GM23338 (cell line): ENCODE results near the gene RPUSD1. TPM values are rescaled to one million over a fixed set of nuclear protein-coding genes. Genes with fewer than 3 reads are reported as not detected.

Experiments used
- ATAC-seq: fragments of 200-7000 bp; cut with Tn5 transposase; 3 replicates; pipeline ENCODE4 v1.9.1; 2020
- DNase-seq: peaks from one replicate; pipeline ENCODE4 v3.0.0-alpha.2; 2015; ENCODE audit warnings: low spot score
- H2AFZ ChIP-seq: fragments of 200-600 bp; sonication (generic); 2 replicates; pipeline ENCODE4 v1.8.0; 2016; ENCODE audit warnings: antibody characterized with exemption, mild to moderate bottlenecking, moderate library complexity
- H3F3A ChIP-seq: fragments of 200-600 bp; sonication (generic); replicated peaks from 2 replicates; pipeline ENCODE4 v1.8.0; 2017; ENCODE audit warnings: antibody characterized with exemption, mixed run types, low read depth
- H3K27ac ChIP-seq: fragments of 200-600 bp; sonication (generic); 2 replicates; pipeline ENCODE4 v1.6.1; 2016; ENCODE audit warnings: low read depth
- H3K27me3 ChIP-seq: fragments of 200-600 bp; sonication (generic); 2 replicates; pipeline ENCODE4 v1.8.0; 2016; ENCODE audit warnings: mild to moderate bottlenecking, mixed run types, moderate library complexity; ENCODE audit not compliant: insufficient read depth
- H3K36me3 ChIP-seq: fragments of 200-600 bp; sonication (generic); 2 replicates; pipeline ENCODE4 v1.8.0; 2016; ENCODE audit warnings: mild to moderate bottlenecking; ENCODE audit not compliant: insufficient read depth
- H3K4me1 ChIP-seq: fragments of 200-600 bp; sonication (generic); 2 replicates; pipeline ENCODE4 v1.8.0; 2016; ENCODE audit warnings: mild to moderate bottlenecking, moderate library complexity; ENCODE audit not compliant: insufficient read depth
- H3K4me2 ChIP-seq: fragments of 200-600 bp; sonication (generic); 2 replicates; pipeline ENCODE4 v1.7.1; 2017; ENCODE audit warnings: mixed run types
- H3K4me3 ChIP-seq: fragments of 200-600 bp; sonication (generic); 2 replicates; pipeline ENCODE4 v1.6.1; 2016; ENCODE audit warnings: mixed run types
- H3K79me2 ChIP-seq: fragments of 200-600 bp; sonication (generic); replicated peaks from 2 replicates; pipeline ENCODE4 v1.8.0; 2017; ENCODE audit warnings: mild to moderate bottlenecking; ENCODE audit not compliant: insufficient read depth
- H3K9me2 ChIP-seq: fragments of 200-600 bp; sonication (generic); 2 replicates; pipeline ENCODE4 v1.8.0; 2017; ENCODE audit not compliant: insufficient read depth
- H4K20me1 ChIP-seq: fragments of 200-600 bp; sonication (generic); replicated peaks from 2 replicates; pipeline ENCODE4 v1.8.0; 2017; ENCODE audit warnings: mild to moderate bottlenecking; ENCODE audit not compliant: insufficient read depth
- H3K27ac Mint-ChIP-seq: 2 replicates; pipeline ENCODE4 v1.8.0; 2020; ENCODE audit warnings: inconsistent platforms, mild to moderate bottlenecking, moderate library complexity, mixed read lengths
- H3K27me3 Mint-ChIP-seq: 3 replicates; pipeline ENCODE4 v1.8.0; 2022; ENCODE audit warnings: low read depth, mild to moderate bottlenecking, moderate library complexity, mixed read lengths, inconsistent platforms; ENCODE audit not compliant: insufficient read depth, poor library complexity
- H3K36me3 Mint-ChIP-seq: 3 replicates; pipeline ENCODE4 v1.8.0; 2021; ENCODE audit warnings: low read depth, mild to moderate bottlenecking, inconsistent platforms, moderate library complexity, mixed read lengths
- H3K4me1 Mint-ChIP-seq: 3 replicates; pipeline ENCODE4 v1.8.0; 2020; ENCODE audit warnings: mild to moderate bottlenecking, inconsistent platforms, mixed read lengths
- H3K4me3 Mint-ChIP-seq: 3 replicates; pipeline ENCODE4 v1.8.0; 2021; ENCODE audit warnings: moderate library complexity, mild to moderate bottlenecking, inconsistent platforms, mixed read lengths
- H3K9me3 Mint-ChIP-seq: 3 replicates; pipeline ENCODE4 v1.8.0; 2020; ENCODE audit warnings: moderate library complexity, mild to moderate bottlenecking, inconsistent platforms, mixed read lengths
- CREB1 ChIP-seq: fragments of 250-450 bp; sonication (Bioruptor Pico); IDR thresholded peaks from 2 replicates; pipeline ENCODE4 v1.5.0; 2020; ENCODE audit warnings: low read depth, mild to moderate bottlenecking, moderate library complexity
- EZH2 ChIP-seq: fragments of 200-600 bp; sonication (generic); IDR thresholded peaks from one replicate; pipeline ENCODE4 v1.8.0; 2017; ENCODE audit warnings: antibody characterized with exemption, mild to moderate bottlenecking, low read depth; ENCODE audit not compliant: unreplicated experiment
- EZH2phosphoT487 ChIP-seq: fragments of 200-600 bp; sonication (generic); IDR thresholded peaks from one replicate; pipeline ENCODE4 v1.8.1; 2018; ENCODE audit warnings: antibody characterized with exemption; ENCODE audit not compliant: unreplicated experiment
- JUNB ChIP-seq: IDR thresholded peaks from one replicate; pipeline ENCODE4 v1.6.1; 2016; ENCODE audit warnings: antibody characterized with exemption; ENCODE audit not compliant: unreplicated experiment
- NANOG ChIP-seq: IDR thresholded peaks from 2 replicates; pipeline ENCODE4 v1.6.1; 2016; ENCODE audit warnings: antibody characterized with exemption, borderline replicate concordance
- POLR2AphosphoS5 ChIP-seq: IDR thresholded peaks from 2 replicates; pipeline ENCODE4 v1.6.1; 2016; ENCODE audit warnings: antibody characterized with exemption, low read depth
- STAT1 ChIP-seq: IDR thresholded peaks from one replicate; pipeline ENCODE4 v1.6.1; 2016; ENCODE audit warnings: antibody characterized with exemption; ENCODE audit not compliant: unreplicated experiment
- ZNF114 ChIP-seq: fragments of 250-450 bp; sonication (Bioruptor Pico); IDR thresholded peaks from 2 replicates; pipeline ENCODE4 v1.5.0; 2020; ENCODE audit warnings: mild to moderate bottlenecking, moderate library complexity
- ZNF331 ChIP-seq: fragments of 250-450 bp; sonication (Bioruptor Pico); IDR thresholded peaks from 2 replicates; pipeline ENCODE4 v1.5.0; 2020; ENCODE audit warnings: low read depth, mild to moderate bottlenecking, moderate library complexity
- polyA plus RNA-seq: library from polyadenylated mRNA; unstranded; fragments of >200 nt; fragmentation: Nextera tagmentation; extraction: Ambion mirVana; gene quantifications from 2 replicates; pipeline ENCODE4 v1.2.1, GENCODE V29; 2016
- total RNA-seq: library from RNA; depleted of rRNA; stranded (reverse); fragments of >200 nt; shearing (Covaris generic); gene quantifications from 2 replicates; pipeline ENCODE4 v1.2.3, GENCODE V29; 2014
- TF ChIP-seq, protein P1 (sequence below): IDR thresholded peaks from one replicate; pipeline ENCODE4 v1.6.1; 2018; ENCODE audit warnings: antibody characterized with exemption; ENCODE audit not compliant: unreplicated experiment
- TF ChIP-seq, protein P2 (sequence below): IDR thresholded peaks from 2 replicates; pipeline ENCODE4 v1.6.1; 2016; ENCODE audit warnings: antibody characterized with exemption
- TF ChIP-seq, protein P3 (sequence below), 2 experiments: fragments of 200-600 bp in 1 of 2; sonication (generic) in 1 of 2; conservative IDR thresholded peaks; 2 replicates each; pipeline versions ENCODE4 v1.5.1 to v1.6.1; 2016 to 2017; ENCODE audit warnings: antibody characterized with exemption in 2 of 2, low read depth in 2 of 2, mild to moderate bottlenecking in 2 of 2, moderate library complexity in 1 of 2
- TF ChIP-seq, protein P4 (sequence below): fragments of 250-450 bp; sonication (Bioruptor Pico); IDR thresholded peaks from 2 replicates; pipeline ENCODE4 v1.5.0; 2020; ENCODE audit warnings: mild to moderate bottlenecking, moderate library complexity

RPUSD1 gene
- total and polyA plus RNA-seq, 2 experiments from 2014 or later = 19.1 to 79.5 TPM

DNA sequence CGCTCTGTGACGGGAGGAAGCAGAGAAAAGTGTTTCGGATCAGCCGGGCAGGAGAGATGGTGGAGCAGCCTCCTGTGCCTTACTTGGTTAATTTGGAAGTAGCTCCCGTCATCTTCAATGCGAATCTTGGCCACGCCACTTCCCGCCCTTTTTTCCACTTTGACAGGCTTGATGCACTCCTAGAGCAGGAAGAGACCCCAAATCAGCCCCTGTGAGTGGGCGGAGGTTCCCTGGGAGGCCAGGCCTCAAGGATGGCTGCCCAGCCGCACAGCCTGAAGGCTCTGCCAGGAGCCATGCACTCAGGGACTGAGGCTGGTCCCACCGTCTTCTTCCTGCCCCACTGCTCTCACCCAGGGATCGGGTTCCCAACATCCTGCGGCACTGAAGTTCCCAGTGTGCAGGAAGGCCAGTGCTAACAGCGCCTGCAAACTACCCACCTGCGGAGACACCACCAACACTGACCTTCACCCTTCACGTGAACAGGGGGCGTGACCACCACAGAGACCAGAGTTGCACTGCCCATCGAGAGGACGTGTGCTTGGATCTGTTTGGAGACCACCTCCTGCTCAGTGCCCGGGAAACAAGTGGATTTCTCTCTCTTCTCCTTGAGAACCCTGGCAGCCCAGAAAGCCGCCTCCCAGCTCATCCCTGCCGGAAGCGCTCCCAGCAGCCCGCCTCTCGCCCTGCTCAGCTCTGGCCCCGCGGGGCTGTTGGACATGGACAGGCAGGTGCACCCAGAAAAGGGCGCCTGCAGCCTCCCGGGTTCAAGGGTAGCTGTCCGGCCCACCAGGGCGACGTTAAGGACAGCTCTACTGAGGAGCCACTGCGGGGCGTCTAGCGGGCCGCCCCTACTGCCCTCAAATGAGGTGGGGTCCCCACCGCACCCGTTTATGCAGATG lies 48.4 kb downstream of the RPUSD1 start:
- Histone ChIP-seq H3K27me3 (no peaks in the 10 kb centered on the region), H3K9me2 (no peaks in the 10 kb centered on the region), H2AFZ (no peak overlapping the region; the same call in 1 of the 2 replicates), H3K79me2 (no peaks in the 10 kb centered on the region), H3K4me3 (peak overlapping the region; percentile 96), H3K4me2 (peak overlapping the region; percentile 95), H3F3A (0 out of 2 replicates have a peak, but pooled peaks cover 6% of the 10 kb centered on the region), H3K36me3 (no peaks in the 10 kb centered on the region; the same call in 1 of the 2 replicates), H4K20me1 (no peaks in the 10 kb centered on the region), H3K4me1 (no peaks in the 10 kb centered on the region; the same call in 1 of the 2 replicates), H3K27ac (no peak overlapping the region)
- H3K4me1 Mint-ChIP-seq = peaks cover 13% of the 10 kb centered on the region
- peak overlapping the region; percentile 76 for H3K4me3 Mint-ChIP-seq
- H3K9me3 Mint-ChIP-seq = no peaks in the 10 kb centered on the region
- TF ChIP-seq JUNB = no peak
- TF ChIP-seq ZNF331 (CRISPR knock-in tag) = no peak
- TF ChIP-seq POLR2AphosphoS5 = no peak
- TF ChIP-seq, protein P1, sequence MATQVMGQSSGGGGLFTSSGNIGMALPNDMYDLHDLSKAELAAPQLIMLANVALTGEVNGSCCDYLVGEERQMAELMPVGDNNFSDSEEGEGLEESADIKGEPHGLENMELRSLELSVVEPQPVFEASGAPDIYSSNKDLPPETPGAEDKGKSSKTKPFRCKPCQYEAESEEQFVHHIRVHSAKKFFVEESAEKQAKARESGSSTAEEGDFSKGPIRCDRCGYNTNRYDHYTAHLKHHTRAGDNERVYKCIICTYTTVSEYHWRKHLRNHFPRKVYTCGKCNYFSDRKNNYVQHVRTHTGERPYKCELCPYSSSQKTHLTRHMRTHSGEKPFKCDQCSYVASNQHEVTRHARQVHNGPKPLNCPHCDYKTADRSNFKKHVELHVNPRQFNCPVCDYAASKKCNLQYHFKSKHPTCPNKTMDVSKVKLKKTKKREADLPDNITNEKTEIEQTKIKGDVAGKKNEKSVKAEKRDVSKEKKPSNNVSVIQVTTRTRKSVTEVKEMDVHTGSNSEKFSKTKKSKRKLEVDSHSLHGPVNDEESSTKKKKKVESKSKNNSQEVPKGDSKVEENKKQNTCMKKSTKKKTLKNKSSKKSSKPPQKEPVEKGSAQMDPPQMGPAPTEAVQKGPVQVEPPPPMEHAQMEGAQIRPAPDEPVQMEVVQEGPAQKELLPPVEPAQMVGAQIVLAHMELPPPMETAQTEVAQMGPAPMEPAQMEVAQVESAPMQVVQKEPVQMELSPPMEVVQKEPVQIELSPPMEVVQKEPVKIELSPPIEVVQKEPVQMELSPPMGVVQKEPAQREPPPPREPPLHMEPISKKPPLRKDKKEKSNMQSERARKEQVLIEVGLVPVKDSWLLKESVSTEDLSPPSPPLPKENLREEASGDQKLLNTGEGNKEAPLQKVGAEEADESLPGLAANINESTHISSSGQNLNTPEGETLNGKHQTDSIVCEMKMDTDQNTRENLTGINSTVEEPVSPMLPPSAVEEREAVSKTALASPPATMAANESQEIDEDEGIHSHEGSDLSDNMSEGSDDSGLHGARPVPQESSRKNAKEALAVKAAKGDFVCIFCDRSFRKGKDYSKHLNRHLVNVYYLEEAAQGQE = no peak
- TF ChIP-seq, protein P2, sequence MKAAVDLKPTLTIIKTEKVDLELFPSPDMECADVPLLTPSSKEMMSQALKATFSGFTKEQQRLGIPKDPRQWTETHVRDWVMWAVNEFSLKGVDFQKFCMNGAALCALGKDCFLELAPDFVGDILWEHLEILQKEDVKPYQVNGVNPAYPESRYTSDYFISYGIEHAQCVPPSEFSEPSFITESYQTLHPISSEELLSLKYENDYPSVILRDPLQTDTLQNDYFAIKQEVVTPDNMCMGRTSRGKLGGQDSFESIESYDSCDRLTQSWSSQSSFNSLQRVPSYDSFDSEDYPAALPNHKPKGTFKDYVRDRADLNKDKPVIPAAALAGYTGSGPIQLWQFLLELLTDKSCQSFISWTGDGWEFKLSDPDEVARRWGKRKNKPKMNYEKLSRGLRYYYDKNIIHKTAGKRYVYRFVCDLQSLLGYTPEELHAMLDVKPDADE = no peak
- TF ChIP-seq CREB1 (CRISPR knock-in tag) = no peak
- TF ChIP-seq STAT1 = no peak
- TF ChIP-seq, protein P3, sequence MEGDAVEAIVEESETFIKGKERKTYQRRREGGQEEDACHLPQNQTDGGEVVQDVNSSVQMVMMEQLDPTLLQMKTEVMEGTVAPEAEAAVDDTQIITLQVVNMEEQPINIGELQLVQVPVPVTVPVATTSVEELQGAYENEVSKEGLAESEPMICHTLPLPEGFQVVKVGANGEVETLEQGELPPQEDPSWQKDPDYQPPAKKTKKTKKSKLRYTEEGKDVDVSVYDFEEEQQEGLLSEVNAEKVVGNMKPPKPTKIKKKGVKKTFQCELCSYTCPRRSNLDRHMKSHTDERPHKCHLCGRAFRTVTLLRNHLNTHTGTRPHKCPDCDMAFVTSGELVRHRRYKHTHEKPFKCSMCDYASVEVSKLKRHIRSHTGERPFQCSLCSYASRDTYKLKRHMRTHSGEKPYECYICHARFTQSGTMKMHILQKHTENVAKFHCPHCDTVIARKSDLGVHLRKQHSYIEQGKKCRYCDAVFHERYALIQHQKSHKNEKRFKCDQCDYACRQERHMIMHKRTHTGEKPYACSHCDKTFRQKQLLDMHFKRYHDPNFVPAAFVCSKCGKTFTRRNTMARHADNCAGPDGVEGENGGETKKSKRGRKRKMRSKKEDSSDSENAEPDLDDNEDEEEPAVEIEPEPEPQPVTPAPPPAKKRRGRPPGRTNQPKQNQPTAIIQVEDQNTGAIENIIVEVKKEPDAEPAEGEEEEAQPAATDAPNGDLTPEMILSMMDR (conservative IDR thresholded peaks at IDR 0.05; ENCODE audit: low read depth in 2 of 2) = no peak
- no peak for TF ChIP-seq EZH2
- no peak for TF ChIP-seq NANOG
- no peak for TF ChIP-seq EZH2phosphoT487
- TF ChIP-seq, protein P4, sequence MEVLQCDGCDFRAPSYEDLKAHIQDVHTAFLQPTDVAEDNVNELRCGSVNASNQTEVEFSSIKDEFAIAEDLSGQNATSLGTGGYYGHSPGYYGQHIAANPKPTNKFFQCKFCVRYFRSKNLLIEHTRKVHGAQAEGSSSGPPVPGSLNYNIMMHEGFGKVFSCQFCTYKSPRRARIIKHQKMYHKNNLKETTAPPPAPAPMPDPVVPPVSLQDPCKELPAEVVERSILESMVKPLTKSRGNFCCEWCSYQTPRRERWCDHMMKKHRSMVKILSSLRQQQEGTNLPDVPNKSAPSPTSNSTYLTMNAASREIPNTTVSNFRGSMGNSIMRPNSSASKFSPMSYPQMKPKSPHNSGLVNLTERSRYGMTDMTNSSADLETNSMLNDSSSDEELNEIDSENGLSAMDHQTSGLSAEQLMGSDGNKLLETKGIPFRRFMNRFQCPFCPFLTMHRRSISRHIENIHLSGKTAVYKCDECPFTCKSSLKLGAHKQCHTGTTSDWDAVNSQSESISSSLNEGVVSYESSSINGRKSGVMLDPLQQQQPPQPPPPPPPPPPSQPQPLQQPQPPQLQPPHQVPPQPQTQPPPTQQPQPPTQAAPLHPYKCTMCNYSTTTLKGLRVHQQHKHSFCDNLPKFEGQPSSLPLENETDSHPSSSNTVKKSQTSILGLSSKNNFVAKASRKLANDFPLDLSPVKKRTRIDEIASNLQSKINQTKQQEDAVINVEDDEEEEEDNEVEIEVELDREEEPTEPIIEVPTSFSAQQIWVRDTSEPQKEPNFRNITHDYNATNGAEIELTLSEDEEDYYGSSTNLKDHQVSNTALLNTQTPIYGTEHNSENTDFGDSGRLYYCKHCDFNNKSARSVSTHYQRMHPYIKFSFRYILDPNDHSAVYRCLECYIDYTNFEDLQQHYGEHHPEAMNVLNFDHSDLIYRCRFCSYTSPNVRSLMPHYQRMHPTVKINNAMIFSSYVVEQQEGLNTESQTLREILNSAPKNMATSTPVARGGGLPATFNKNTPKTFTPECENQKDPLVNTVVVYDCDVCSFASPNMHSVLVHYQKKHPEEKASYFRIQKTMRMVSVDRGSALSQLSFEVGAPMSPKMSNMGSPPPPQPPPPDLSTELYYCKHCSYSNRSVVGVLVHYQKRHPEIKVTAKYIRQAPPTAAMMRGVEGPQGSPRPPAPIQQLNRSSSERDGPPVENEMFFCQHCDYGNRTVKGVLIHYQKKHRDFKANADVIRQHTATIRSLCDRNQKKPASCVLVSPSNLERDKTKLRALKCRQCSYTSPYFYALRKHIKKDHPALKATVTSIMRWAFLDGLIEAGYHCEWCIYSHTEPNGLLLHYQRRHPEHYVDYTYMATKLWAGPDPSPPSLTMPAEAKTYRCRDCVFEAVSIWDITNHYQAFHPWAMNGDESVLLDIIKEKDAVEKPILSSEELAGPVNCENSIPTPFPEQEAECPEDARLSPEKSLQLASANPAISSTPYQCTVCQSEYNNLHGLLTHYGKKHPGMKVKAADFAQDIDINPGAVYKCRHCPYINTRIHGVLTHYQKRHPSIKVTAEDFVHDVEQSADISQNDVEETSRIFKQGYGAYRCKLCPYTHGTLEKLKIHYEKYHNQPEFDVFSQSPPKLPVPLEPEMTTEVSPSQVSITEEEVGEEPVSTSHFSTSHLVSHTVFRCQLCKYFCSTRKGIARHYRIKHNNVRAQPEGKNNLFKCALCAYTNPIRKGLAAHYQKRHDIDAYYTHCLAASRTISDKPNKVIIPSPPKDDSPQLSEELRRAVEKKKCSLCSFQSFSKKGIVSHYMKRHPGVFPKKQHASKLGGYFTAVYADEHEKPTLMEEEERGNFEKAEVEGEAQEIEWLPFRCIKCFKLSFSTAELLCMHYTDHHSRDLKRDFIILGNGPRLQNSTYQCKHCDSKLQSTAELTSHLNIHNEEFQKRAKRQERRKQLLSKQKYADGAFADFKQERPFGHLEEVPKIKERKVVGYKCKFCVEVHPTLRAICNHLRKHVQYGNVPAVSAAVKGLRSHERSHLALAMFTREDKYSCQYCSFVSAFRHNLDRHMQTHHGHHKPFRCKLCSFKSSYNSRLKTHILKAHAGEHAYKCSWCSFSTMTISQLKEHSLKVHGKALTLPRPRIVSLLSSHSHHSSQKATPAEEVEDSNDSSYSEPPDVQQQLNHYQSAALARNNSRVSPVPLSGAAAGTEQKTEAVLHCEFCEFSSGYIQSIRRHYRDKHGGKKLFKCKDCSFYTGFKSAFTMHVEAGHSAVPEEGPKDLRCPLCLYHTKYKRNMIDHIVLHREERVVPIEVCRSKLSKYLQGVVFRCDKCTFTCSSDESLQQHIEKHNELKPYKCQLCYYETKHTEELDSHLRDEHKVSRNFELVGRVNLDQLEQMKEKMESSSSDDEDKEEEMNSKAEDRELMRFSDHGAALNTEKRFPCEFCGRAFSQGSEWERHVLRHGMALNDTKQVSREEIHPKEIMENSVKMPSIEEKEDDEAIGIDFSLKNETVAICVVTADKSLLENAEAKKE (CRISPR knock-in tag) = no peak
- no peak for TF ChIP-seq ZNF114
- peaks cover 22% of the 10 kb centered on the region for H3K36me3 Mint-ChIP-seq
- H3K27ac Mint-ChIP-seq = no peak overlapping the region
- peak; percentile 2 for ATAC-seq
- no peak for DNase-seq
- H3K27me3 Mint-ChIP-seq = peaks cover 17% of the 10 kb centered on the region
